Measurements from ENCODE around the gene FILIP1L.

FILIP1L gene

DNA sequence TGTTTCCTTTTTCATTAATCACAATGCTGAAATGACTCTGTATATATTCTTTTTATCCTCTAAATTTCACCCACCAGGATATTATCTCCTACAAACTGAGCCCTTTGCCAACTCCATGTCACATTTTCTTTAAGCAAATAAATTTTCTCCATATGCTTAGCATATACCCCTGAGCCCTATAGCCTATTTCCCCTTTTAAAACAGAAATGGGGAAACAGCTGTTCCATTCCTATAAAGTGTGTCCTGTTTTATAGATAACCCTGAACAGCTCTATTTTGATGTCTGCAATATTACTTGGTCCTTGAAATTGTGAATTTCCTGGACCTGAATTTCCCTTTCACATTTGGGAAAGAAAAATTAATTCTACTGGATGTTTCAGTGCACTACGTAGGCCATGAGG, 15.6 kb upstream of the FILIP1L start:
- DNase-seq (ENCODE audit: low spot score) (no peak), ATAC-seq (ENCODE audit: low read depth) (no peak)
- H3K4me1 ChIP-seq (ENCODE audit: insufficient read depth, poor library complexity, severe bottlenecking) = no peaks in the 10 kb centered on the region
- no peaks in the 10 kb centered on the region for H3K36me3 ChIP-seq (ENCODE audit: low read depth)
- no peaks in the 10 kb centered on the region for H3K27me3 ChIP-seq (ENCODE audit: insufficient read depth, poor library complexity, severe bottlenecking)
- no peak overlapping the region for H3K27ac ChIP-seq (ENCODE audit: poor library complexity, severe bottlenecking)
- H3K4me3 ChIP-seq (ENCODE audit: severe bottlenecking) = no peak overlapping the region
- TF ChIP-seq, protein P1, sequence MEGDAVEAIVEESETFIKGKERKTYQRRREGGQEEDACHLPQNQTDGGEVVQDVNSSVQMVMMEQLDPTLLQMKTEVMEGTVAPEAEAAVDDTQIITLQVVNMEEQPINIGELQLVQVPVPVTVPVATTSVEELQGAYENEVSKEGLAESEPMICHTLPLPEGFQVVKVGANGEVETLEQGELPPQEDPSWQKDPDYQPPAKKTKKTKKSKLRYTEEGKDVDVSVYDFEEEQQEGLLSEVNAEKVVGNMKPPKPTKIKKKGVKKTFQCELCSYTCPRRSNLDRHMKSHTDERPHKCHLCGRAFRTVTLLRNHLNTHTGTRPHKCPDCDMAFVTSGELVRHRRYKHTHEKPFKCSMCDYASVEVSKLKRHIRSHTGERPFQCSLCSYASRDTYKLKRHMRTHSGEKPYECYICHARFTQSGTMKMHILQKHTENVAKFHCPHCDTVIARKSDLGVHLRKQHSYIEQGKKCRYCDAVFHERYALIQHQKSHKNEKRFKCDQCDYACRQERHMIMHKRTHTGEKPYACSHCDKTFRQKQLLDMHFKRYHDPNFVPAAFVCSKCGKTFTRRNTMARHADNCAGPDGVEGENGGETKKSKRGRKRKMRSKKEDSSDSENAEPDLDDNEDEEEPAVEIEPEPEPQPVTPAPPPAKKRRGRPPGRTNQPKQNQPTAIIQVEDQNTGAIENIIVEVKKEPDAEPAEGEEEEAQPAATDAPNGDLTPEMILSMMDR (IDR thresholded peaks at IDR 0.05; ENCODE audit: poor library complexity, severe bottlenecking) = no peak
- no peaks in the 10 kb centered on the region for H3K9me3 ChIP-seq (ENCODE audit: severe bottlenecking)

DNA sequence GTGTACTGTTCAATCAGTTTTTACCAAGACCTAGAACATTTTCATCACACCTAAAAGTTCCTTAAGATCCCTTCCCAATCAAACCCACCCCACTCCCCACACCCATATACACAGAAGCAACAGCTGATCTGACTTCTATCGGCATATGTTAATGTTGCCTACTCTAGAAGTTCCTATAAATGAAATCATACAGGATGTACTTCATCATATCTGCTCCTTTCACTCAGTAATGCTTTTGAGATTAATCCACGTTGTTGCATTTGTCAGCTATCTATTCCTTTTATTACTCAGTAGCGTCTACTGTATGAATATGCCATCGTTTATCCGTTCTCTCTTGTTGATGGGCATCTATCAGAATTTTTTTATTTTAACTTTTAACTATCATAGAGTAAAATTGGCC, 14.3 kb upstream of the FILIP1L start:
- DNase-seq (ENCODE audit: low spot score) = no peak
- no peak for ATAC-seq (ENCODE audit: low read depth)

DNA sequence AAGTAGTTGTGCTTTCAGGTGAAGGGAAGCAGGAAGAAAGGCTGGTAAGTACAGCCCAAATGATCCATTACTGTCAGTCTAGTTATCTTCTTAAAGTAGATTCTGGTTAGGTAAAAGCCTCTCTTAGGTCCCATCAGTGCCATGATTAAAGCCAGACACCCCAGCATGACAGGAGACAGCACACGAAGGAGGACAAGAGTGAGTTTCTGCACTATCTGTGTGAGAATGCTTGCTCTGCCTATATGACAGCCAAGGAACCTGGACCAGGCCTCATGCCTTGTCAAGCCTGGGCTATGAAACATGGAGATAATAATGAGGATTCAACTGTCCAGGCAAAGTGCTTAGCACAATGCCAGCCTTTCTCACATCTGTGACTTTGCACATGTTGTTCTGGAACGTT, 13.5 kb upstream of the FILIP1L start:
- no peak for ATAC-seq (ENCODE audit: low read depth)
- Histone ChIP-seq H3K4me3 (ENCODE audit: severe bottlenecking) (no peak overlapping the region), H3K27me3 (ENCODE audit: insufficient read depth, poor library complexity, severe bottlenecking) (no peaks in the 10 kb centered on the region), H3K27ac (ENCODE audit: poor library complexity, severe bottlenecking) (no peak overlapping the region), H3K4me1 (ENCODE audit: insufficient read depth, poor library complexity, severe bottlenecking) (no peaks in the 10 kb centered on the region), H3K36me3 (ENCODE audit: low read depth) (no peaks in the 10 kb centered on the region), H3K9me3 (ENCODE audit: severe bottlenecking) (no peaks in the 10 kb centered on the region)
- TF ChIP-seq, protein P1 (IDR thresholded peaks at IDR 0.05; ENCODE audit: poor library complexity, severe bottlenecking) = no peak
- no peak for DNase-seq (ENCODE audit: low spot score)

More for the DNA sequence above, 14.3 kb upstream of the FILIP1L start:
- Histone ChIP-seq H3K9me3 (ENCODE audit: severe bottlenecking) (no peaks in the 10 kb centered on the region), H3K36me3 (ENCODE audit: low read depth) (no peaks in the 10 kb centered on the region), H3K27ac (ENCODE audit: poor library complexity, severe bottlenecking) (no peak overlapping the region), H3K4me3 (ENCODE audit: severe bottlenecking) (no peak overlapping the region), H3K27me3 (ENCODE audit: insufficient read depth, poor library complexity, severe bottlenecking) (no peaks in the 10 kb centered on the region), H3K4me1 (ENCODE audit: insufficient read depth, poor library complexity, severe bottlenecking) (no peaks in the 10 kb centered on the region)
- TF ChIP-seq, protein P1 (IDR thresholded peaks at IDR 0.05; ENCODE audit: poor library complexity, severe bottlenecking) = no peak

DNA sequence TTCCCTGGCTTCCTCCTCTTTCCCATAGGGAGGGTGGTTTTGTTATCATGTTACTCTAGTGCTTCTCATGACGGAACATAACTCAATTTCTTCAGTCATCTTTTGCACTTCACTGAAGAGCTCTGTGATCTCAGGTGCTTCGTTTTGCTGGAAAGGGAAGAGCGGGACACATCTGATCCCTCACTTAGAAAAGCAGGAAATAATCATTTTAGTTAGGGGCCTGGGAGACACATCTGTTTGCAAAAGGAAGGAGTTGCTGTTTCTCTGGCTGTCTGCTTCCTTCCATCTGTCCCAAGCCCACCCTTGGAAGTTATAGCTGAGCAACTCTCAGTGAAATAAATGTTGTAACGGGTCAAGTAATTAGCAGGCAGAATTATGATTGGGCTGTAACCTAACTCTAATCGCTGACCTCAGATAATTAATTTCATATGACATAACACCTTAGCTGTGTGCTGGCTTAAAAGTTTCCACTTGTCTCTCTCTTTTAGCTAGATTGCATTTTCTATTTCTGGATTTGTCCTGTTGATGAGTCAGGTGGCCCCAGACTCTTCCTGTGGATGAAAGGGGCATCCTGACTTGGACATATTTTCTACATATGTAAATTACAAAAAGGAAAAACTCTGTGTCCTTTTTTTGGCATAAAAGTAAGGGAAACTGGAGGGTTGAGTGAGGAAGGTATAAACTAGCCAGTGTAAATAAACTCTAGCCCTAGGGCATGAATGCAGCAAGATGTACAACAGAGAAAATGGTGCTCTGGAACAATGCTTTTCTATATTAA, 11.0 kb upstream of the FILIP1L start:
- TF ChIP-seq, protein P1 (IDR thresholded peaks at IDR 0.05; ENCODE audit: poor library complexity, severe bottlenecking) = no peak
- H3K4me1 ChIP-seq (ENCODE audit: insufficient read depth, poor library complexity, severe bottlenecking) = no peaks in the 10 kb centered on the region
- no peaks in the 10 kb centered on the region for H3K9me3 ChIP-seq (ENCODE audit: severe bottlenecking)
- no peak overlapping the region for H3K4me3 ChIP-seq (ENCODE audit: severe bottlenecking)
- H3K27ac ChIP-seq (ENCODE audit: poor library complexity, severe bottlenecking) = no peak overlapping the region
- DNase-seq (ENCODE audit: low spot score) = no peak
- ATAC-seq (ENCODE audit: low read depth) = no peak
- H3K27me3 ChIP-seq (ENCODE audit: insufficient read depth, poor library complexity, severe bottlenecking) = no peaks in the 10 kb centered on the region
- H3K36me3 ChIP-seq (ENCODE audit: low read depth) = no peaks in the 10 kb centered on the region

DNA sequence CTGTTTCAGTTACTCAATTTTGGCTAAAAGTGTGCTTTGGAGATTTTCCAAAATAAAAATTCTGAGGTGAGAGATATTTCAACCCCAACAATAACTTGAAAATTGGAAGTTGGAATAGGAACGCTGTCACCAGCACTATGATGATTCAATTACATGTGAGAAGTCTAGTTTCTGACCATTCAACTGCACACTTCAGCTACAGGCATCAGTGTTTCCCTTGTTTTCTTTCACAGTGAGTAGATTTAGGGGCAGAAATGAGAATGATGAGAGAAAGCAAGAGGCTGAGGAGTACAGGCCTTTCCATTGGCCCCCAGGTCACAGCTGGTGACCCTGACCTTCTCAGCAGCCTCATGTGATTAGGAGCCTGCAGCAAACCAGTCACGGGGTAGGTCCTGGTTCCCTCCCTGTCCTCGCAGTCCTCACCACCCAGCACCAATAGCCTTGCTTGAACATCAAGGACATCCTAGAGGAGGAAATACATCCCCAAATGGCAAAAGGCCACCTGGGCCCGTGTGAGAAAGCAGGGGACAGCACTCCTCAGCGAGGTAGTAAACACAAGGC, 10.0 kb upstream of the FILIP1L start:
- TF ChIP-seq, protein P1 (IDR thresholded peaks at IDR 0.05; ENCODE audit: poor library complexity, severe bottlenecking) = no peak
- no peak for DNase-seq (ENCODE audit: low spot score)
- Histone ChIP-seq H3K27me3 (ENCODE audit: insufficient read depth, poor library complexity, severe bottlenecking) (no peaks in the 10 kb centered on the region), H3K36me3 (ENCODE audit: low read depth) (no peaks in the 10 kb centered on the region), H3K27ac (ENCODE audit: poor library complexity, severe bottlenecking) (no peak overlapping the region), H3K9me3 (ENCODE audit: severe bottlenecking) (no peaks in the 10 kb centered on the region), H3K4me1 (ENCODE audit: insufficient read depth, poor library complexity, severe bottlenecking) (no peaks in the 10 kb centered on the region), H3K4me3 (ENCODE audit: severe bottlenecking) (no peak overlapping the region)
- no peak for ATAC-seq (ENCODE audit: low read depth)
